Fibroblast of villous mesenchyme (primary cell): ENCODE results near the gene USP14. TPM values are rescaled to one million over a fixed set of nuclear protein-coding genes. Genes with fewer than 3 reads are reported as not detected.
A peak's percentile ranks its signal among the peaks of the same experiment; 100 is the strongest.
"Not testable (repeated sequence)": the region's sequence is repeated elsewhere in the genome, so short reads cannot be mapped to it uniquely, and the experiment has no call there.

ENCODE experiments used
- DNase-seq: peaks from one replicate; pipeline ENCODE4 v3.0.0-alpha.2; 2010; ENCODE audit warnings: low read depth
- H3K4me3 ChIP-seq: 2 replicates; pipeline ENCODE4 v1.5.1; 2011; ENCODE audit warnings: low read depth, mild to moderate bottlenecking, low read length
- CTCF ChIP-seq: IDR thresholded peaks from 2 replicates; pipeline ENCODE4 v1.5.1; 2012; ENCODE audit warnings: low read depth, mild to moderate bottlenecking, low read length; ENCODE audit not compliant: insufficient read depth
- total RNA-seq: library from RNA; depleted of rRNA; stranded (reverse); fragments of >200 nt; gene quantifications from 2 replicates; pipeline ENCODE4 v1.2.3, GENCODE V29; 2012

USP14 gene
- total RNA-seq, 1 donor = 27.6 TPM

- no peak for TF ChIP-seq CTCF
- DNase-seq = no peak
- H3K4me3 ChIP-seq = no peak overlapping the region
Measured at GRCh38 chr18:136433-136832, 21.9 kb upstream of the USP14 start.

GRCh38 chr18:137327-137726 is 21.0 kb upstream of the USP14 start:
- no peak for DNase-seq
- H3K4me3 ChIP-seq = no peak overlapping the region
- no peak for TF ChIP-seq CTCF

- H3K4me3 ChIP-seq = no peak overlapping the region
- TF ChIP-seq CTCF = no peak
- DNase-seq = no peak
Measured at GRCh38 chr18:140670-141266, 17.6 kb upstream of the USP14 start.

DNA sequence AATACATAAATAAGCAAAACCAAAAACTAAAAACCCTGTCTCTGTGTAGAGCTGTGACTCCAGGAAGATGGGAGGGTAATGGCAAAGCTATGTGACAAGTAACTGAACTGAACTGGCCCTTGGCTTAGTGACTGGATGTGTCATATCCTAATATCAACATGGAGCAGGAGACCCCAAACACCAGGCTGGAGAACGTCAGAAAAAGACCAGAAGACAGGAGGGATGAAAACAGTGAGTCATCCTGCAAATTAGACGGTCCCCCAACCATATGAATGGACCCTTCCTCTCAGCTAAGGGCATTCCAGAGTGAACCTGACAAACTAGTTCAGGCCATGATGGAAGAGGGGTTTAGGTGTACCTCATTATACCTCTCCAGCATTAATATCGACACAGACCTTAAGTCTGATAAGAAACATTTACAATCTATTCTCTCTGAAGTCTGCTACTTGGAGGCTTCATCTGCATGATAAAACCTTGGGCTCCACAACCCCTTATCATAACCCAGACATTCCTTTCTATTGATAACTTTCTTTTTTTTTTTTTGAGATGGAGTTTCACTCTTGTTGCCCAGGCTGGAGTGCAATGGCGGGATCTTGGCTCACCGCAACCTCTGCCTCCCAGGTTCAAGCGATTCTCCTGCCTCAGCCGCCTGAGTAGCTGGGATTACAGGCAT is 15.6 kb upstream of the USP14 start:
- DNase-seq = not testable (repeated sequence)

GRCh38 chr18:148841-149240 is 9.5 kb upstream of the USP14 start:
- no peak for DNase-seq
- no peak for TF ChIP-seq CTCF
- no peak overlapping the region for H3K4me3 ChIP-seq

More for the DNA sequence above, 15.6 kb upstream of the USP14 start:
- not testable (repeated sequence) for H3K4me3 ChIP-seq

DNA sequence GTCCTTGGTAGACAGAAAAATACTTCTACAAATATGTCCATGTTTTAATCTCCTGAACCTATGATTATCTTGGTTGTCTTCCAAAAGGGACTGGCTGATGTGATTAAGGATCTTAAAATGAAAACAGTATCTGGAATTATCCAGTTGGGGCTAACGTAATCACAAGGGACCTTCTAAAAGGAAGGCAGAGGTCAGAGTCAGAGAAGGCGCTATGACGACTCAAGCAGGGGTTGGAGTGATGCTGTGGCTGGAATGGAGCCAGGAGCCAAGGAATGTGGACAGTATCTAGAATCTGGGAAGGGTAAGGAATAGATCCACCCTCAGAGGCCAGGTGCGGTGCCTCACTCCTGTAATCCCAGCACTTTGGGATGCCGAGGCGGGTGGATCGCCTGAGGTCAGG is 4.2 kb upstream of the USP14 start:
- peak; percentile 62 for DNase-seq
- no peak for TF ChIP-seq CTCF

GRCh38 chr18:155688-156087 is 2.7 kb upstream of the USP14 start:
- no peak overlapping the region for H3K4me3 ChIP-seq
- no peak for DNase-seq
- TF ChIP-seq CTCF = no peak

More for the DNA sequence above, 4.2 kb upstream of the USP14 start:
- no peak overlapping the region for H3K4me3 ChIP-seq
